Activated T-cell treated with anti-CD3 and anti-CD28 coated beads for 48 hours (primary cell): Measurements from ENCODE around the gene GUCY1A2.

Experiments used
- DNase-seq: peaks from one replicate; pipeline ENCODE4 v3.0.0-alpha.2; 2020; ENCODE audit warnings: low read depth

GUCY1A2 gene

GRCh38 chr11:106644824-106645223 is 373.5 kb downstream of the GUCY1A2 start:
- DNase-seq: no peak

- DNase-seq: no peak
These were observed 375.9 kb downstream of the GUCY1A2 start for GRCh38 chr11:106642331-106642730.

- DNase-seq: no peak
These were observed 386.0 kb downstream of the GUCY1A2 start for GRCh38 chr11:106632283-106632682.

- DNase-seq: no peak
These were observed 390.6 kb downstream of the GUCY1A2 start for GRCh38 chr11:106627694-106628093.

- no peak for DNase-seq
These were observed 392.7 kb downstream of the GUCY1A2 start for GRCh38 chr11:106625566-106625965.

GRCh38 chr11:106624377-106624776 is 393.9 kb downstream of the GUCY1A2 start:
- DNase-seq: no peak
